SK-MEL-5 (cell line): ENCODE measurements around the gene DUSP1. TPM values are rescaled to one million over a fixed set of nuclear protein-coding genes. Genes with fewer than 3 reads are reported as not detected.
"Not testable (repeated sequence)": the region's sequence is repeated elsewhere in the genome, so short reads cannot be mapped to it uniquely, and the experiment has no call there.

ENCODE experiments used
- DNase-seq: peaks from one replicate; pipeline ENCODE4 v3.0.0-alpha.2; 2016; ENCODE audit warnings: low read depth, low spot score
- in situ Hi-C: cut with HindIII; loops from 2 replicates; pipeline ENCODE4 v1.10.0; 2016; ENCODE audit warnings: low sequenced_read_pairs, high pct_unique_total_duplicates, low pct_unique_long_range_greater_than_20kb
- total RNA-seq: library from RNA; depleted of rRNA; stranded (reverse); fragments of >200 nt; shearing (Covaris generic); gene quantifications from 2 replicates; pipeline ENCODE4 v1.2.3, GENCODE V29; 2014

The DUSP1 gene
- total RNA-seq, 1 experiment from 2014 or later = 10.9 TPM

DNA sequence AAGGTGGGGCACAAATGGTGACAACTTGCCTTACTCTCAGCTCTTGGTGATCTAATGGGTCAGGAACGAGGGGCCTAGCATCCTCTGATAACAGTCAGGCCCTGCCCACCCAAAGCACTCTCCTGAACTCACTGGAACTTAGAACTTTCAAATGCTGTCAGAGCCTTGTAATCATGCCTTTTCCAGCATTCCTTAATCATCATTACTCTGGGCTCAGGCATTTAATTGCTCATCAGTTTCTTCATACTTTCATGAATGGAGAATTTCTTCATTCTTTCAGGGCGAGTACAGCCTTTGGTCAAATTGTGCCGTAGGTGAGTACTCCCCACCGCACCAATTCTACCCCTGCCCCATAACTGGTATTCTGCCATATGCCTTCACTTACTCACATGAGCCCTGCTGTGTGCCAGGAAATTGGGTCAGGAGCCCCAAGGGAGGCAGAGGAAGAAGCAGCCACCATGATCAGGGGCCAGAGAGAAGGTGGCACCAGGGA, 30.2 kb upstream of the DUSP1 start:
- in situ Hi-C loops = no loop called here
- no peak for DNase-seq

DNA sequence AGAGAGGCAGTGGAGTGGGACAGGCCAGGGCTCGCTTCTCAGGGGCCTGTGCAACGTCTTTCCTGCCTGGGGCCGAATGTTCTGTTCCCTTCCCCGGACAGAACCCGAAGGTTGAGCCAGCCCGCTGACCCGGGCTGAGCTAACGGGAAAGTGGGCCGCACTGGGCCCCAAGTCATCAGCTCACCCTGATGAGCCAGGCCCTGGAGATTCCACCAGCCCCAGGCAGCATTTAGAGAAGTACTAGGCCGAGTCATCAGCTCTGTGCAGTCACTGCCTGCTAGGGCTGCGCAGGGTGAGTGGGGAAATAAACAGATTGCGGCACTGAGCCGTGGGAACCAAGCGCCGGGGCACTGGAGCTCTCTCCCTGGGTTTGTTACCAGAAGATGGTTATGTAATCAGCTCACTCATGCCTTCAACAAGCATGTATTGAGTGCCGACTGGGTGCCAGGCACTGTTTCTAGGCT, 29.1 kb upstream of the DUSP1 start:
- in situ Hi-C loops = no loop called here
- DNase-seq = no peak

DNA sequence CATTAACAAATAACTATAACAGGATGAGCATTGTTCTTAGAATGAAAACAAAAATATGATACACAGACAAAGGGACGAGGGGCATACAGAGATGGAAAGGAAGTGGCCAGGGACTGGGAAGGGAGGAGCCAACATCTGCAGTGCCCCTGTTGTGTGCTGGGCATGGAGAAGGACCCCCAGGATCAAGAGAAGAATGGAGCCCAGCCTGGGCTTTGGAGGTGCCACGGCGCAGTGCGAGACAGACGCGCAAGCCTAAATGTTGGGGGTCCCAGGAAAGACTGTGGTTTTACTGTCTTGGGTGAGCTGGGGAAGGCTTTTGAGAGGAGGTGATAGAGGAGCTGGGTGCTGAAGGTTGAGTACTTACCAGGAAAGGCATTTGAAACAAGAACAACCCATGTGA, 28.4 kb upstream of the DUSP1 start:
- no peak for DNase-seq
- in situ Hi-C loops = no loop called here

DNA sequence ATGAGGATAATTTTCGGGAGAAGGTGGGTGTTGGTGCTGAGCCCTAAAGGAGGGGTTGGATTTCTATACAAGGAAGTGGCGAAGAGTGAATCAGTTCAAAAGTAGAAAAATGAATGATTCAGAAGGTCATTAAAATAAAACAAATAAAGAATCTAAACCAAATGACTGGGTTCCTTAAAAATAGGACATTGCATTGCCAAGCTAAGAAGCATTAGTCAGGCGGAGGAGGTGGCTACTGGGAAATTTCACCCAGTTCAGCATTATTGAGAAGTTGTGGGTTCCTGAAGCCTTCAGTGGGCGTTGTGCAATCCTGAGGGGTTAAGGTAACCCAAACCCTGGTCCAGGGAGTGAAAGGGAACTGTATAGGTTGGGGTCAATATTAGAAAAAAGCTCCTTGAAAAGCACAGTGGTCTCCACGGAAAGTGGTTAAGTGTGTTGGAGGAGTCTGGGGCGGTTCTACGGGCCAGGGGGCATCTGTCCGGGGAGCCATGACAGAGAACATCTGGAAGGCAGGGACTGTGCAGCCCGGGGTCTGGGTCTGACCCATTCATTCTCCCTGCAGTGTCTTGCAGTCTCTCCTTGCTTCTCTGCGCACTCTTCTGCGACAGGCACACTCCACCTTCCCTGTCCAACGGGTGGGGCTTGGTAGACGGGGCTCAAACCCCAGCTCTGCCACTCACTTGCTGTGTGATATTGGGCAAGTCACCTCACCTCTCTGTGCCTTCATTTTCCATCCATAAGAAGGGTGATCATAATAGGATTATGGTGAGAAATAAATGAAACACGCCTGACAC, 27.6 kb upstream of the DUSP1 start:
- in situ Hi-C loops = no loop called here
- no peak for DNase-seq

DNA sequence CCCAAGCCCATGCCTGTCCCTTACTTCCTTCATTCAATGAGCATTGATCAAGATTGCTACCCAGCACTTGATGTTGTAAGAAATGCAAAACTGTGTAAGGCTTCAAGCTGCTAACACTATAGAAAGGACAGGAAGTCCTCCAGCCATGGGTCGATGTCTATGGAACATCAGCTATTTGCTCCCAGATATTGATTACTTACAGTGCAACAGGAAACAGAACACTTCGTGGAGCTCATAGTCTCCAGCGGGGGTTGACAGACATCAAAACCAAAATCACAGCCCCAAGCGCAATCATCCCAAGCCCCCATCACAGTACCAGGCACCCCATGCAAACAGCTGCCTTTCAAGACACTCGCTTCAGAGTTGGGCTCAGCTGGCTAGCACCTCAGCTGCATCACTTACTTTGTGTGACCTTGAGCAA, 26.8 kb upstream of the DUSP1 start:
- DNase-seq = no peak
- in situ Hi-C loops = no loop called here

DNA sequence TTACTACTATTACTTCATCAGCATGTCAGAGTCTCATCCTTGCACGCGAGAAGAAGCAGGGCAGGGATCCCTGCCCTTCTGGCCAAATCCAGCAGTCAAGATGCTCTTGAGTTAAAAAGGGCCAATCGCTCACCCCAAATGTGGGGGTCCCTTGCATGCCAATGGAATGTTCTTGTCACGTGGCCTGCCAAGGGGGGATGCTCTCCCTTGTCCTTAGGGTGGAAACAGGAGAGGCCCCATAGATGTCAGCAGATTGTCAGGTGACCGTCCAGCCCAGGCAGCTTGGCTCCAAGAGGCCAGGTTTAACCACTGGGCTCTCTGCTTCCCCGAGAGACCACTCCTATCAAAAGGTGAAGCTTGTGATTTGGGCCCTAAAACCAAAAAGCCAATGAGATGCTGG, 25.3 kb upstream of the DUSP1 start:
- in situ Hi-C loops = no loop called here
- no peak for DNase-seq

DNA sequence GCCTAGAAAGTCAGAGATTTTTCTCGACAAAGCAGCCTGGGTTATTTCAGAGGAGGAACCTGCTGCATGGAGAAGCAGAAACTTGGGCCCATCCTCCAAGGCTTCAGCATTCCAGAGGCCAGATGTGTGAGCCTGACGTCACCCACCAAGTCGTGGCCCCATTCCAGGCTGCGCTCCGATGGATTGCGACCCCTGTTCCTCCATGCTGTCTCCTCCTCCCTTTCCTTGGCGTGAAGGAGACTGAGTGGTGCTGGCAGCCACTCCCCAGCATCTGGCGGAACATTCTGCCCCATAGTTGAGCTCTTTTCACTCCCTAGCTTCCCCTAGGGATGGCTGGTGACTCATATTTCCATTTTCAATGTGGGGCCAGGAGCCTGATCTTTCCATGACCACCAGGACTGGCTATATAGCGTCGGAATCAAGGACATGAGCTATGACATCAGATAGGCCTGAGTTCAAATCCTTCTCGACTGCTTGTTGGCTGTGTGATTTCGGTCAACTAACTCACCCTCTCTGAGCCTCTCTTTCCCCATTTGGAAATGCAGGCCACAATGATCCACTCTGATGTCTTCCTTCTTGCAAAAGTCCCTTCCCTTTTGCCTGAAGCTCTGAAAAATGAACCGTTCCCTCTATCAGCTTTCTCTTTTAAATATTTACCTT, 24.5 kb upstream of the DUSP1 start:
- in situ Hi-C loops = no loop called here
- DNase-seq = no peak

DNA sequence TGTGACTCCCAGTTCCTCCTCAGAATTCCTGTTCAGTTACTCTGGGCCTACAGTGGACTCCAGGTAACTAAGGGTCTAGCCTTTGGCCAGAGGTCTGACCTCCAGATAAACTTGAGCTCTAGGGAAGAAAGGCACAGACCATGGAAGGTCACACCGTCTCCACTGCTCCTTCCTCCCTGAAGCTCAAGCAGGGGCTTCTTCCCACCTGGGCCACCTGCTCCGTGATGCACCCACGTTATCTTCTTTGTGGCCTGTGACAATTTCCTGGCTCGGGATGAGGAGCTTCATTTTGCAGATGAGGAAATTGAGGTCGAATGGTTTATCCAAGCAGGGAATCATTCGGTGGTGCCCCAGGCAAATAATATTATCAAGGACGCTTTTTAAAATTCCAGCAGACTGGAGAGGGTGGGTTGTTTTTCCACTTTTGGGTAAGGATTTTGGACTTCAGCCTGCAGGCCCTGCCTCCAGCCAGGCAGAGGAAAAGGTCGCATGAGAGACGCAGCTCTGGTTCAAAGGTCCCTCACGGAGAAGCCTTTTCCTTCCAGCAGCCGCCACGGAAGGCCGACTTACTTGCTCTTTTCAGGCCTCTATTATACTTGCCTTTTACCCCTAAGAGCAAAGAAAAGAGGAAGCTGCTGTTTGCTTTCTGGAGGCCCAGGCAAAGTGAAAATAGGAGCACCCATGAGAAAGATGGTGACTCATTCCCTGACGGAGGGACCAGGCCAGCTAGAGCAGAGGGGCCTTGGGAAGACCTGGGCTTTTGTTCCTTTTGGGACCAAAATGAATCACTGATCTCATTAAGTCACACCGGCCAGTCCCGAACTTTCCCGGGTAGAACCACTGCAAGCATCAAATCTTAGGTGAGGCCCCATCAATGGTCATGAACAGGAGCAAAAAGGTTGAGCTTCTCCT, 22.8 kb upstream of the DUSP1 start:
- DNase-seq = no peak
- in situ Hi-C loops = no loop called here

DNA sequence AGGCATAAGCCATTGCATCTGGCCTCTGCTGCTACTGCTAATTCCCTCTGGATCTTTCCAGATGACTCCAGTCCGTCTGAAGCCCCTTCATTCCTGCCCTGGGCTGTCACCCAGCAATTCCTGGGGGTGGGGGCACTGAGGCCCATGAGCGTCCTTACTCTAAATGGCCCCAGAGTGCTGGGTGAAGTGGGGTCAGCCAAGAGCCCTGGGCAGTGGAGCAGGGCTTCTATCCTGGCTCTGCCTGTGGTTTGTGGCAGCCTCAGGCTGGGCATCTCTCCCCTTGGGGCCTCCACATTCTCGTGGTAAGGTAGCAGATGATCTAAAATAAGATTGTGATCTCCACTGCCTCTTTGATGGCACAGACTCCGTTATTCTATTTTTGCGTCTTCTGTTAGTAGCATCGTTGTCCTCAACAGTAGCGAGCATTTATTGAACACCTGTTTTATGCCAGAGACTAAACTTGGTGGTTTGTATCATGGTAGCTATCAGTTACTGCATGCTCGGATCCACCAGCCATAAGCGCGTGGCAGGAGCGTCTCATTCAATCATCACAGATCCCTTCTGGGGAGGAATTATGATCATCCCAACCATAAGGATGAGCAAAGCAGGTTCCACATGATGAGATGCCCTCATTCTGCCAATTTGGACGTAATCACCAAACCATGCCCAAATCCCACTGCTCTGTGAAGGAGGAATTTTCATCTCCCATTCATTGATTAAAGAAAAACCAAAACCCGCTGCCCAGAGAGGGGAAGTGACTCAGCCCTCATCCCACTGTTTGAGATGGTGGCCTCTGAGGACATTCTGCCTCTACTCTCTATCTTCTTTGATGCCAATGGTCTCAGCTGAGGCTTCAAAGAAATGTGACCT, 21.9 kb upstream of the DUSP1 start:
- in situ Hi-C loops = no loop called here
- DNase-seq = no peak

DNA sequence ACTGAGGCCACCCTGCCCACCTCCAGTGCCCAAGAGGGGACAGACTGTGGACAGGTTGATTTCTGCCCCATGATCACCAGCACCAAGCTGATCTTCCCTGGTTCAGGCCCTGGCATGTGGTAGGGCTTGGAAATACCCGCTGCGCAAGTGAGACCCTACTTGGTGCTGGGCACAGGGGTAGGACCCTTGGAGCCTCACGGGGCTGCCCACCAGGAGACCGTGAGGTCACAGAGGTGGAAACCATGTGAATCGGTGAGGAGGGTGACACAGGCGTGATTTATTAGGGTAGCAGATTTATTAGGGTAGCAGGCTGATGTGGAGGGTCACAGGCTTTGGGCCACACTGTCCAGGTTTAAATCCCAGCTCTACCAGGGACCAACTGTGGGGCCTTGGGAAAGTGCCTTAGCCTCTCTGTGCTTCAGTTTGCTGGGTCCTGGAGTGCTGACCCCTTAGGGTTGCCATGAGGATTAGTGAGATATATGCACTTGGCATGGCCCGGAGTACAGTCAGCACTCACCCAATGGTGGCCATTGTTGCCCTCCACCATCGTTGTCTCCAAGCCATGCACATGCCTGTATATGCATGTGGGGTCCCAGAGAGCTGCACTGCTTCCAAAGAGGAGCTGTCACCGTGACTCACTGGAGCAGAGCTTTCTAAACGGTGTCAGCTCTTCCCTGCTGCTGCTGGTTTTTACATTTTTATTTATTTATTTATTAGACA, 20.9 kb upstream of the DUSP1 start:
- in situ Hi-C loops = no loop called here
- DNase-seq = no peak

DNA sequence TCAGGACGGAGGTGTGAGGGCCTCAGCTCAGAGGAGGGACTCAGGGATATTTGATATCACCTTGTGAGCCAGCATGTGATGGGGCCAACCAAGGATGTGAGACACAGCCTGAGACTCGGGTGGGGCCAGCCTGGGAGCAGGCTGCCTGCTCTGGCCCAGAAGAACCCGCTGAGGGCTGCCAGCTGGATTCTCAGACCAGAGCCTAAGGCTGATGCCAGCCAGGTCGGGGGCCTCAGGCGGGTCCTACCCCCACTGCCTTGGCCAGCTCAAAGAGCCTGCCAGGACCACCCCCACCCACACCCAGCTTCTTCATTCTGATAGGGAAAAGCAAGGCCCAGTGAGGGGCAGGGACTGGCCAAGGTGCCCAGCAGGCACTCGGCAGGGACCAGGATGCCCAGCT, 20.3 kb upstream of the DUSP1 start:
- in situ Hi-C loops = no loop called here
- no peak for DNase-seq

DNA sequence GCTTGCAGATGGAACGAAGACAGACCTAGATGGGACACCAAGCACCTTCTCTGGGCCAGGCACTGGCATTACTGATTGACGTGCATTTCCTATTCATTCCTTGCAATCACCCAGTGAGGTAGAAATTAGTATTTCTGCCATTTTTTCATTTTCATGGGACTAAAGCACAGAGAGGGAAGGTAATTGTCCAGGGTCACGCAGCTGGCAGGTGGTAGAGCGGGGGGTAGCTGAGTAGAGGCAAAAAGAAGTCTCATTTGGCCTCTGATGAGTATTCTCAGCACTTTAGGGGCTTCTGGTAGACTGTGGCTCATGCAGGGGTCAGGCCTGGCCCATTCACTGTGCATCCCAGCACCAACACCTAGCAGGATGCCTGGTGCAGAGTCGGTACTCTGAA, 19.5 kb upstream of the DUSP1 start:
- DNase-seq = no peak
- in situ Hi-C loops = no loop called here

DNA sequence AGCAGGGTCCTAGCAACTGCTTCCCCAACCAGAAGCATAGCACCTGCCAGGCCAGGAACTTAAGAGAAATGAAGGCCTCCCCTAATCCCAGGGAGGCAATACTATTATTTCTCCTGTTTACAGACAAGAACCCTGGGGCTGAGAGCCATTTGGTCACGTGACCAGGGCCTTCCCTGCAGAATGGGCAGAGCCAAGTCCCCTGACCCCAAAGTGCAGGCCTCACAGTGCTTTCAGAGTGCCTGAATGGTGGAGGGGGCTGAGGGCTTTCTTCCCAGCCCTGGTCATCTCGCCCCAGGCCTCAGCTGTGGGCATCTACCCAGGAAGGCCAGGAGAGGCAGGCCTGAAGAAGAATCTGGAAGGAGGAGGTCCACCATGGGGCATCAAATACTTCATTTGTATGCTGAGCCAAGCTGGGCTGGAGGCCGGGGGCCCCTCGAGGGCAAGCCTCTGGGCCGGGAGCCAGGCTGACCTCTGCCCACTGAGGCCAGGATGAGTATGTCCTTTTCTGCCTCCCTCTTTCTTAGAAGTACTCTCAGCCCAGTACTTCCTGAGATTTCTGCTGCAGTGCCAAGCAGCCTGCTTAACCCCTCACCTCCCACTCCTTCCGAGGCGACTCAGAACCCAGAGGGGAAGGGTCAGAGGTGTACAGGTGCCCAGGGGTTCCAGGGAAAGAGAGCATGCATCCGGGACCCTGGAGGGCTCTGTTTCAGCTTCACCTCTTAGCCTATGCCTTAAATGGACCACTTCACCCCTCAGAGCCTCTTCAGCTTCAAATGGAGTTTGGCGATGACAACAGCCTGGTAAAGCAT, 18.9 kb upstream of the DUSP1 start:
- in situ Hi-C loops = no loop called here
- DNase-seq = no peak

DNA sequence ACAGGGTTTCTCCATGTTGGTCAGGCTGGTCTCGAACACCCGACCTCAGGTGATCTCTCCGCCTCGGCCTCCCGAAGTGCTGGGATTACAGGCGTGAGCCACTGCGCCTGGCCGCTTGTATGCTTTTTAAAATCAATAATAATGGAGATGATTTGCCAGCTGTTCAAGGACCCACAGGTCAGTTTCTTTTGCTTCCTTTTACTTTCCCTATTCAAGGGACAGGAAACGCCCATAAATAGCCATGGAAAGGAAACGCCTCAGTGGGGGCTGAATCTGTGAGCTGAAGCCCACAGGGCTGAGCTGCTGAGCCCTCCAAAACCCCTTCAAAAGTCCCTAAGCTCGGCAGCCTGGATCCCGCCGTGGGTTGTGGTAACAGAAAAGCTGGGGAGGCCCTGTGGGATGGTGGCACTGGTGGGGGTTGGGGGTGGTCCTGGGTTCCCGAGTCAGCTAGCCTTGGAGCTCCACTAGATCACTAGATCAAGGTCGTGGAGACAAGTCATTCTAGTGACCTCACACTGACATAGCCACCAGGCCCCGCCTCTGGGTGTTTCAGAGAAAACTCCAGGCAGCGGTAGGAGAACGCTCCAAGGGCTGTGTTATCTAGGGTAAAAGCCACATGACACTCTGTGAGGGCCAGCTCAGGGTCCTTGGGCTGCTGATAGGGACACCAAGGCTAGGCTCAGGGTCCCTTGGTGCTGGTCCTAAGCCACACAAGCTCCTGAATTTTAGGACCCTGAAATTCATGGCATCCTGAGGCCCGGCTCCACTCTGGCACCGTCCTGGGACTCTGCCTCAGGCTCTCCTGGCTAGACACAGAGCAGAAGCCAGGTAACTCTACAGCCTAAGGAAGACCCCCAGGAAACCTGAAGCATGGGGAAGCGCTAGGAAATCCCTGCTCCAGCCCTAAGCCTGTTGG, 18.0 kb upstream of the DUSP1 start:
- no peak for DNase-seq
- in situ Hi-C loops = no loop called here

DNA sequence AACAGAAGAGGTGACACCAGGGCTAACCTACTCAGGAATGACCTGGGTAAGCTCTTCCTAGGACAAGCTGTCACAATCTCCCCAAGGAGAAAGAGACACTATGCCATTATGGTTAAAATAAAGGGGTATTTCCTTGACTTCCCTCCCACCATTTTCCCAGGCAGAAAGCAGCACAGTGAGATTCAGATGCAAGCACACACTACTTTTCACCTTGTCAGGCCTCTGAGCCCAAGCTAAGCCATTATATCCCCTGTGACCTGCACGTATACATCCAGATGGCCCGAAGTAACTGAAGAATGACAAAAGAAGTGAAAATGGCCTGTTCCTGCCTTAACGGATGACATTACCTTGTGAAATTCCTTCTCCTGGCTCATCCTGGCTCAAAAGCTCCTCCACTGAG, 16.5 kb upstream of the DUSP1 start:
- in situ Hi-C loops, DNase-seq: not testable (repeated sequence)
